Fibroblast of lung (primary cell): Measurements from ENCODE around the gene ZNF579.

Experiments used
- CTCF ChIP-seq, 2 donors: IDR thresholded peaks in 1 of 2; conservative IDR thresholded peaks in 1 of 2; 1 replicate in 1 of 2; 2 replicates in 1 of 2; pipeline ENCODE4 v1.5.1; 2011 to 2012; ENCODE audit warnings: low read length in 2 of 2, control low read depth in 1 of 2, inconsistent platforms in 1 of 2, low read depth in 1 of 2, mild to moderate bottlenecking in 1 of 2
- EZH2 ChIP-seq: IDR thresholded peaks from 2 replicates; pipeline ENCODE4 v1.5.1; 2012; ENCODE audit warnings: low read length, control low read depth, mild to moderate bottlenecking; ENCODE audit errors: missing control alignments

- TF ChIP-seq CTCF (conservative IDR thresholded peaks at IDR 0.05 in 1 of 2, IDR thresholded peaks at IDR 0.05 in 1 of 2; ENCODE audit: low read depth in 1 of 2, low read length in 2 of 2) (no peak), EZH2 (no peak)
Measured at GRCh38 chr19:55578031-55578760, 2.5 kb downstream of the ZNF579 start.
